Activated CD8-positive, alpha-beta memory T cell treated with anti-CD3 and anti-CD28 coated beads for 36 hours (primary cell): ENCODE data around the gene DPF1. TPM values are rescaled to one million over a fixed set of nuclear protein-coding genes. Genes with fewer than 3 reads are reported as not detected.

Experiments used
- total RNA-seq, 2 experiments: library from RNA; stranded (reverse); gene quantifications; one replicate each; pipeline ENCODE4 v1.2.3, GENCODE V29; 2021

The DPF1 gene
- total RNA-seq, 2 experiments from 2014 or later: 0.48 to 0.65 TPM

Other genes starting within 250 kb of the DPF1 start
- under 1 TPM in 1 of 2 experiments, not detected in 1; 0.25 TPM for gene PPP1R14A, start 32.2 kb upstream of the DPF1 start, total RNA-seq
- 10 to 100 TPM; 19.0 to 20.1 TPM for gene SPINT2, start 40.4 kb upstream of the DPF1 start, total RNA-seq
- gene C19orf33, start 80.0 kb upstream of the DPF1 start, total RNA-seq: not detected
- 10 to 100 TPM; 62.4 to 63.0 TPM for gene YIF1B, start 91.7 kb upstream of the DPF1 start, total RNA-seq
- gene KCNK6, start 95.6 kb upstream of the DPF1 start, total RNA-seq: 10 to 100 TPM in 1 of 2 experiments, 1 to 10 TPM in 1; 9.2 to 10.3 TPM
- gene CATSPERG, start 111.6 kb upstream of the DPF1 start, total RNA-seq: 1 to 10 TPM; 1.6 to 2.5 TPM
- 100 to 1,000 TPM; 239 to 249 TPM for gene PSMD8, start 150.3 kb upstream of the DPF1 start, total RNA-seq
- under 1 TPM in 1 of 2 experiments, not detected in 1; 0.11 TPM for gene GGN, start 163.8 kb upstream of the DPF1 start, total RNA-seq
- under 1 TPM; 0.61 to 0.80 TPM for gene SPRED3, start 164.5 kb upstream of the DPF1 start, total RNA-seq
- gene FAM98C, start 178.9 kb upstream of the DPF1 start, total RNA-seq: 10 to 100 TPM; 15.0 to 16.0 TPM
- gene RASGRP4, start 202.0 kb upstream of the DPF1 start, total RNA-seq: 1 to 10 TPM; 1.0 to 1.3 TPM
- 1 to 10 TPM in 1 of 2 experiments, under 1 TPM in 1; 0.95 to 1.4 TPM for gene RYR1, start 209.5 kb upstream of the DPF1 start, total RNA-seq